ENCODE data around the gene PFKL. TPM values are rescaled to one million over a fixed set of nuclear protein-coding genes. Genes with fewer than 3 reads are reported as not detected.

PFKL gene
- polyA plus RNA-seq, 2 of the 4 experiments (the other 2 are of a cell fraction): 23.2 to 38.7 TPM

- WGBS (ENCODE audit: missing lambda C conversion rate): 34% methylated on average over 15 of the region's 47 CpGs
- POLR2A ChIA-PET: interaction anchor here (0.8 to 1.4 kb wide), 4 partner anchors 8 to 117 kb away, joined by 3 to 6 read pairs (median 4); partner anchors contain the start of gene LRRC3
- H3K27ac ChIP-seq: peak overlapping the region; percentile 52 to 81; a peak in 4 of 6 replicates
Observed at GRCh38 chr21:44337941-44338895, 38.4 kb downstream of the PFKL start.

GRCh38 chr21:44338971-44339910 is 39.4 kb downstream of the PFKL start, which contains the start of gene CFAP410:
Gene CFAP410, minus strand, starts transcription at chr21:44339390. Its CDS starts 196 bp downstream, at chr21:44339194.
- under 1% methylated on average over 8 of the region's 90 CpGs for WGBS (ENCODE audit: missing lambda C conversion rate)
- Histone ChIP-seq H3K4me3 (peak within 1 kb of the TSS; percentile 84), H3K4me1 (peaks cover 9% of the 10 kb centered on the region), H3K9me3 (no peaks in the 10 kb centered on the region), H3K27ac (peak within 1 kb of the TSS; percentile 95 to 98), H3K4me2 (peak within 1 kb of the TSS; percentile 94)
- CTCF ChIA-PET: interaction anchor here (1.2 to 1.8 kb wide), 4 partner anchors 35 to 142 kb away, joined by 3 to 7 read pairs (median 4); no protein-coding TSS in a partner anchor
- POLR2A ChIA-PET: interaction anchor here (0.8 to 1.4 kb wide), 4 partner anchors 10 to 116 kb away, joined by 3 to 6 read pairs (median 4); partner anchors contain the start of gene LRRC3
- ATAC-seq: peak; percentile 89 to 93
- no peak for FAIRE-seq
- DNase-seq (ENCODE audit: low read depth in 1 of 2, low spot score in 1 of 2): peak; percentile 66 to 92
- no peak for TF ChIP-seq ZFP36 (IDR thresholded peaks at IDR 0.05; ENCODE audit: borderline replicate concordance, partially characterized antibody)
- TF ChIP-seq NFE2L2 (conservative IDR thresholded peaks at IDR 0.05; ENCODE audit: low read length): no peak
- TF ChIP-seq FOXS1 (CRISPR knock-in tag; IDR thresholded peaks at IDR 0.05): no peak
- TF ChIP-seq NR3C1 (IDR thresholded peaks at IDR 0.05): no peak
- TF ChIP-seq POLR2A (IDR thresholded peaks at IDR 0.05; ENCODE audit: low read length): peak; percentile 77
- no peak for TF ChIP-seq ELK1 (IDR thresholded peaks at IDR 0.05; ENCODE audit: low read depth, low read length)
- no peak for TF ChIP-seq HOXB13 (CRISPR knock-in tag; IDR thresholded peaks at IDR 0.05; ENCODE audit: low read depth)
- no peak for TF ChIP-seq REST (IDR thresholded peaks at IDR 0.05)
- TF ChIP-seq RFX5 (IDR thresholded peaks at IDR 0.05): no peak
- no peak for TF ChIP-seq SREBF2 (IDR thresholded peaks at IDR 0.05)
- no peak for TF ChIP-seq RCOR1 (IDR thresholded peaks at IDR 0.05; ENCODE audit: low read depth, low read length)
- TF ChIP-seq ZNF302 (CRISPR knock-in tag; IDR thresholded peaks at IDR 0.05): no peak
- TF ChIP-seq RNF2 (IDR thresholded peaks at IDR 0.05; ENCODE audit: borderline replicate concordance, low read depth): no peak

More at GRCh38 chr21:44337941-44338895, 38.4 kb downstream of the PFKL start:
- H3K9me3 ChIP-seq: no peaks in the 10 kb centered on the region
- H3K4me2 ChIP-seq: peak overlapping the region; percentile 94
- peaks cover 9% of the 10 kb centered on the region for H3K4me1 ChIP-seq
- peak overlapping the region; percentile 48 for H3K4me3 ChIP-seq
- DNase-seq (ENCODE audit: low read depth in 1 of 2, low spot score in 1 of 2) (peak; percentile 43 to 65), ATAC-seq (peak; percentile 63 to 70), FAIRE-seq (no peak)
- TF ChIP-seq NR3C1 (IDR thresholded peaks at IDR 0.05) (no peak), ATOH8 (CRISPR knock-in tag; IDR thresholded peaks at IDR 0.05; ENCODE audit: low read depth) (no peak), MYC (IDR thresholded peaks at IDR 0.05; ENCODE audit: borderline replicate concordance, low read length) (no peak), CTCF (IDR thresholded peaks at IDR 0.05) (peak; percentile 17; the same call in 2 of the 3 replicates), RAD21 (conservative IDR thresholded peaks at IDR 0.05 in 1 of 2, IDR thresholded peaks at IDR 0.05 in 1 of 2) (peak; percentile 17 to 18; a peak in 2 of 5 replicates), CBX8 (IDR thresholded peaks at IDR 0.05) (no peak), CHD2 (IDR thresholded peaks at IDR 0.05; ENCODE audit: low read length, partially characterized antibody) (no peak), SMC3 (IDR thresholded peaks at IDR 0.05) (peak; percentile 26; the same call in 1 of the 3 replicates), FOXS1 (CRISPR knock-in tag; IDR thresholded peaks at IDR 0.05) (no peak), EP300 (IDR thresholded peaks at IDR 0.05) (no peak), RNF2 (IDR thresholded peaks at IDR 0.05; ENCODE audit: borderline replicate concordance, low read depth) (no peak)
- CTCF ChIA-PET: interaction anchor here (1.0 to 1.8 kb wide), 7 partner anchors 13 to 143 kb away, joined by 3 to 7 read pairs (median 4); partner anchors contain the start of gene LRRC3
